ENCODE measurements around the gene TFF2.

The TFF2 gene

GRCh38 chr21:42384156-42384945, 33.6 kb upstream of the TFF2 start:
- DNase-seq (ENCODE audit: low read depth), result no peak

GRCh38 chr21:42383331-42383730, 32.5 kb upstream of the TFF2 start:
- DNase-seq (ENCODE audit: low read depth), result no peak

- DNase-seq (ENCODE audit: low read depth), result no peak
These were observed 32.1 kb upstream of the TFF2 start for GRCh38 chr21:42382915-42383314.

- peak; percentile 12 for DNase-seq (ENCODE audit: low read depth)
These were observed 30.7 kb upstream of the TFF2 start for GRCh38 chr21:42381347-42381984.

GRCh38 chr21:42379426-42380215, 28.8 kb upstream of the TFF2 start:
- no peak for DNase-seq (ENCODE audit: low read depth)

- DNase-seq (ENCODE audit: low read depth), result no peak
These were observed 27.6 kb upstream of the TFF2 start for GRCh38 chr21:42378418-42378817.

GRCh38 chr21:42377951-42378340, 27.2 kb upstream of the TFF2 start:
- DNase-seq (ENCODE audit: low read depth), result no peak

- no peak for DNase-seq (ENCODE audit: low read depth)
These were observed 26.6 kb upstream of the TFF2 start for GRCh38 chr21:42377211-42377950.

GRCh38 chr21:42376338-42376982, 25.7 kb upstream of the TFF2 start:
- no peak for DNase-seq (ENCODE audit: low read depth)

- DNase-seq (ENCODE audit: low read depth), result no peak
These were observed 25.2 kb upstream of the TFF2 start for GRCh38 chr21:42375966-42376337.

- DNase-seq (ENCODE audit: low read depth), result no peak
These were observed 24.7 kb upstream of the TFF2 start for GRCh38 chr21:42375506-42375905.

- no peak for DNase-seq (ENCODE audit: low read depth)
These were observed 24.2 kb upstream of the TFF2 start for GRCh38 chr21:42374864-42375499.

GRCh38 chr21:42374457-42374856, 23.7 kb upstream of the TFF2 start:
- no peak for DNase-seq (ENCODE audit: low read depth)

- no peak for DNase-seq (ENCODE audit: low read depth)
These were observed 23.2 kb upstream of the TFF2 start for GRCh38 chr21:42373908-42374455.

GRCh38 chr21:42373196-42373907, 22.6 kb upstream of the TFF2 start:
- DNase-seq (ENCODE audit: low read depth), result no peak

GRCh38 chr21:42370894-42371654, 20.3 kb upstream of the TFF2 start:
- no peak for DNase-seq (ENCODE audit: low read depth)

GRCh38 chr21:42369821-42370220, 19.0 kb upstream of the TFF2 start:
- DNase-seq (ENCODE audit: low read depth), result no peak

GRCh38 chr21:42367367-42368165, 16.8 kb upstream of the TFF2 start:
- no peak for DNase-seq (ENCODE audit: low read depth)

Data from EH (cell line).